ENCODE data around the gene BORCS6. TPM values are rescaled to one million over a fixed set of nuclear protein-coding genes. Genes with fewer than 3 reads are reported as not detected.

The BORCS6 gene
- total RNA-seq, 2 donors from 2014 or later: 10.2 to 10.8 TPM

DNA sequence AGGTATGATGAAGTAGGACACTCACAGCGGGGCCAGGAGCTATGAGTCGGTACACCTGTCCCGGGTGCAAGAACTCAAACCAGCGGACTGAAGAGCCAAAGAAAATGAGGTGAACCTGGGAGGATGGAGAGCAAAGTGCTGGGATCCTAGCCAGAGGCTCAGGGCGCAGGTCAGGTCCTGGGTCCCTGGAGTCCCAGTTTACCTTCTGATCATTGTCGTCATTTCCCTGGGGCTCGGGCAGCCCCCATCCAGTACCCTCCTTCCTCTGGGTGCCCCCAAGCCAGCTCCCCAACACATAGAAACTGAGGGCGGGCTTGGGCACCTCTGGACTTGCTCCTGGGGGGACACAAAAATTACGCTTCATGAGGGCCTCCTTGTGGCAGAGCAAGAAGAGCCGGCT is 41.7 kb upstream of the BORCS6 start:
- Histone ChIP-seq H3K4me1 (no peaks in the 10 kb centered on the region), H3K4me3 (no peak overlapping the region), H3K27me3 (no peaks in the 10 kb centered on the region), H3K27ac (no peak overlapping the region), H3K9me3 (no peaks in the 10 kb centered on the region), H3K36me3 (peaks cover 94% of the 10 kb centered on the region)
- TF ChIP-seq, protein P1, sequence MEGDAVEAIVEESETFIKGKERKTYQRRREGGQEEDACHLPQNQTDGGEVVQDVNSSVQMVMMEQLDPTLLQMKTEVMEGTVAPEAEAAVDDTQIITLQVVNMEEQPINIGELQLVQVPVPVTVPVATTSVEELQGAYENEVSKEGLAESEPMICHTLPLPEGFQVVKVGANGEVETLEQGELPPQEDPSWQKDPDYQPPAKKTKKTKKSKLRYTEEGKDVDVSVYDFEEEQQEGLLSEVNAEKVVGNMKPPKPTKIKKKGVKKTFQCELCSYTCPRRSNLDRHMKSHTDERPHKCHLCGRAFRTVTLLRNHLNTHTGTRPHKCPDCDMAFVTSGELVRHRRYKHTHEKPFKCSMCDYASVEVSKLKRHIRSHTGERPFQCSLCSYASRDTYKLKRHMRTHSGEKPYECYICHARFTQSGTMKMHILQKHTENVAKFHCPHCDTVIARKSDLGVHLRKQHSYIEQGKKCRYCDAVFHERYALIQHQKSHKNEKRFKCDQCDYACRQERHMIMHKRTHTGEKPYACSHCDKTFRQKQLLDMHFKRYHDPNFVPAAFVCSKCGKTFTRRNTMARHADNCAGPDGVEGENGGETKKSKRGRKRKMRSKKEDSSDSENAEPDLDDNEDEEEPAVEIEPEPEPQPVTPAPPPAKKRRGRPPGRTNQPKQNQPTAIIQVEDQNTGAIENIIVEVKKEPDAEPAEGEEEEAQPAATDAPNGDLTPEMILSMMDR (IDR thresholded peaks at IDR 0.05): no peak
- DNase-seq (ENCODE audit: low spot score): no peak

DNA sequence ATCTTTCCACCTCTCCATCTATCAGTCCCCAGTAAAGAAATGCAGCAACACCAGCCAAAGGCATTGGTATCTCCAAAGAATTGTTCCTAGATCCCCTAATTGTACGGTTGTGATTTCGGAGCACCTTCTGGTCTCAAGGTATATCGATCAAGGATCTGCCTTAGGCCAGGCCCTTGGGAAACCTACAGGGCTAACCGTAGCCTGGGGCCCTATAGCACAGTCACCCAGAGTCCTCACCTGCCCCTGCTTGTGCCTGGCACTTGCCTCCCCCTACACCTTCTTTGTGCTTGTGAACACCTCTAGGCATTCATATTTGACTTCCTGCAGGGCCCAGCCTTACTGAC is 37.2 kb upstream of the BORCS6 start:
- Histone ChIP-seq H3K27ac (peak overlapping the region; percentile 73 to 80), H3K9me3 (no peaks in the 10 kb centered on the region), H3K36me3 (peaks cover 49% of the 10 kb centered on the region), H3K4me1 (peaks cover 0 to 11% of the 10 kb centered on the region in 2 donors), H3K27me3 (no peaks in the 10 kb centered on the region), H3K4me3 (peak overlapping the region in 1 of 2 donors; percentile 43)
- DNase-seq (ENCODE audit: low spot score): no peak
- TF ChIP-seq, protein P1 (IDR thresholded peaks at IDR 0.05): no peak

- H3K9me3 ChIP-seq: no peaks in the 10 kb centered on the region
- peak overlapping the region; percentile 73 to 80 for H3K27ac ChIP-seq
- H3K4me1 ChIP-seq: peaks cover 0 to 11% of the 10 kb centered on the region in 2 donors
- peaks cover 44% of the 10 kb centered on the region for H3K36me3 ChIP-seq
- TF ChIP-seq, protein P1 (IDR thresholded peaks at IDR 0.05): no peak
- peak; percentile 85 for DNase-seq (ENCODE audit: low spot score)
- peak overlapping the region; percentile 20 to 43 for H3K4me3 ChIP-seq
- no peaks in the 10 kb centered on the region for H3K27me3 ChIP-seq
Measured at GRCh38 chr17:8226536-8227237, 36.7 kb upstream of the BORCS6 start.

DNA sequence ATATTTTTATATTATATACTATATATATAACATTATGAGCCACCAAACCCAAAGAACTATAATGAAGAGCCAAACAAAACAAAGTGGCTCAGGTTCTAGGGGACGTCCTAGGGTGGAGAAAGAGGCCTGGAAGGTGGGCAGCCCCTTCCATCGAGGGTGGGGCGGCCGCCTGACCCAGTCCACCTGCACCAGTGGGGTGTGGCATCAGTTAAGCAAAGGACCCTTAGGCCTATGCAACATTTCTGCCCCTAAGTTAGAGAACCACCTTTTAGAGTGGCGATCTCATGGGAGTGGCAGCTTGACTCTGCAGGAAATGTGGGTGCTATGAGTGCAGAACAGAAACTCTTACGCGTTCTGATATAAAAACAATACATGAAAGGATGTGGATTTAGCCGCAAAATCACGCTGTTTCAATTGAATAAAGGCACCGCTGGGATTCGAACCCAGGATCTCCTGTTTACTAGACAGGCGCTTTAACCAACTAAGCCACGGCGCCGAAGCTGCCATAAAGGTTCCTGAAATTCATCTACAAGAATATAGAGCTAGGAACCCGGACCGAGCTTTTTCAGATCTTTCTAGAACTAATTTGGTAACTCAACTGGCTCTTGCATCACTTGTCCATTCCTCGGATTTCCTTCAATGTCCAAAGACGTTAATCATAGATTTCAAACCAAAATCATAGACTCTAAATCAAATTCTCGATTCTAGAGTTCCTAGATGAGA is 36.0 kb upstream of the BORCS6 start:
- Histone ChIP-seq H3K4me1 (peaks cover 0 to 11% of the 10 kb centered on the region in 2 donors), H3K4me3 (peak overlapping the region in 1 of 2 donors; percentile 43), H3K27me3 (no peaks in the 10 kb centered on the region), H3K36me3 (peaks cover 37% of the 10 kb centered on the region), H3K27ac (peak overlapping the region; percentile 73 to 80), H3K9me3 (no peaks in the 10 kb centered on the region)
- TF ChIP-seq, protein P1 (IDR thresholded peaks at IDR 0.05): no peak
- DNase-seq (ENCODE audit: low spot score): peak; percentile 69

DNA sequence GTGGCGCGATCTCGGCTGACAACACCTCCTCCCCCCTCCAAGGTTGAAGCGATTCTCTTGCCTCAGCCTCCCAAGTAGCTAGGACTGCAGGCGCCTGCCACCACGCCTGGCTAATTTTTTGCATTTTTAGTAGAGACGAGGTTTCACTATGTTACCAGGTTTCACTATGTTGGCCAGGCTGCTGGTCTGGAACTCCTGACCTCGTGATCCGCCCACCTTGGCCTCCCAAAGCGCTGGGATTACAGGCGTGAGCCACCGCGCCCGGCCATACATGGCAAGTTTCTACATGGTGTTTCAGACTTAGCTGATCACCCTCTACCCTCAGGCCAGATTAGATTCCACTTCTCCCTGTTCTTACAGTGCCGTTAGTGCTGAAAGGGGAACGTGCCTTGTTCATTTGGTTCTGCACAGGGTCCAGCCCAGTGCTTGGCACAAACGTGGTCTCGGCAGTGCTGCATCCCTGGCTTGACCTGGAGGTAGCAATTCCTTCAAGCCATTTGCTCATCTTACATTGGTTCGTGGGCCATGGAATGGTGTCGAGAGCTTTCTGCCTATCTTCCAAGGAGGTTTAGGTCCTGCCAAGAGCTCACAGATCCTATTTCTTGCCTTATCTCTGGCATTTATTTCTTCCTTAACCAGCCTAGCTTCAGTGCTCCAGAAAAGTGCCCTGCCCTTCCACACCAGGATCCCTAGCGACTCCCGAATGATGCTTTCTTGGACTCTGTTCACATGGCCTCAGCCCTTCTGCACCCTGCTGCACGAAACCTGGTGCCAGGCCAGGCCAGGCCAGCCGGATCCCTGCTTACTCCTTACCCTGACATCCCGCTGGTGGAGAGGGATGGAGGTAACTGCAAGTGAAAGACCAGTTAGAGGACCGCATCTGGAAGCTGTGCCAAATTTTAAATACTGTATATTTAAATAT is 35.2 kb upstream of the BORCS6 start:
- no peak overlapping the region for H3K4me3 ChIP-seq
- H3K27ac ChIP-seq: no peak overlapping the region
- no peaks in the 10 kb centered on the region for H3K27me3 ChIP-seq
- DNase-seq (ENCODE audit: low spot score): no peak
- peaks cover 28% of the 10 kb centered on the region for H3K36me3 ChIP-seq
- H3K4me1 ChIP-seq: peaks cover 0 to 16% of the 10 kb centered on the region in 2 donors
- TF ChIP-seq, protein P1 (IDR thresholded peaks at IDR 0.05): no peak
- no peaks in the 10 kb centered on the region for H3K9me3 ChIP-seq
